Psoas muscle (tissue), 8 donors: ENCODE data around the gene KLF9. TPM values are rescaled to one million over a fixed set of nuclear protein-coding genes. Genes with fewer than 3 reads are reported as not detected.
A peak's percentile ranks its signal among the peaks of the same experiment; 100 is the strongest.

Experiments
- ATAC-seq, 4 donors: fragments of 200-7000 bp; cut with Tn5 transposase; one replicate each; pipeline ENCODE4 v1.9.1; 2020; ENCODE audit warnings: moderate library complexity in 3 of 4, mild to moderate bottlenecking in 2 of 4
- DNase-seq, 2 donors: peaks; one replicate each; pipeline ENCODE4 v3.0.0-alpha.2; 2020
- H3K27ac ChIP-seq: fragments of 200-600 bp; one replicate; pipeline ENCODE4 v1.8.0; 2022
- H3K27me3 ChIP-seq, 3 donors: fragments of 200-600 bp in 1 of 3; one replicate each; pipeline versions ENCODE4 v1.6.1 to v1.8.0; 2013 to 2022; ENCODE audit warnings: low read length in 2 of 3, mild to moderate bottlenecking in 2 of 3, moderate library complexity in 1 of 3; ENCODE audit not compliant: insufficient read depth in 3 of 3
- H3K36me3 ChIP-seq, 2 donors: fragments of 200-600 bp in 1 of 2; one replicate each; pipeline versions ENCODE4 v1.6.1 to v1.8.0; 2013 to 2022; ENCODE audit warnings: low read depth in 1 of 2, mild to moderate bottlenecking in 1 of 2, moderate library complexity in 1 of 2; ENCODE audit not compliant: insufficient read depth in 1 of 2
- H3K4me1 ChIP-seq: fragments of 200-600 bp; one replicate; pipeline ENCODE4 v1.8.0; 2022
- H3K4me3 ChIP-seq: fragments of 200-600 bp; one replicate; pipeline ENCODE4 v1.8.0; 2022; ENCODE audit warnings: mild to moderate bottlenecking
- H3K9me3 ChIP-seq: fragments of 200-600 bp; one replicate; pipeline ENCODE4 v1.8.0; 2022
- CTCF ChIP-seq: fragments of 200-600 bp; IDR thresholded peaks from one replicate; pipeline ENCODE4 v1.8.0; 2022; ENCODE audit warnings: antibody characterized with exemption
- WGBS, 3 donors: extraction: QIAGEN DNeasy Blood & Tissue Kit; methylation state at CpG; one replicate each; pipeline versions ENCODE4 v1.1.6 to v1.1.7; 2013; 5-methylcytosine and 5-hydroxymethylcytosine counted together
- intact Hi-C, 2 donors: fragments of 100-400 bp; cut with DNase I; formaldehyde crosslinking; loops; one replicate each; pipeline versions ENCODE4 v1.11.0 to v1.14.2; 2022
- polyA plus RNA-seq, 3 donors: library from polyadenylated mRNA; stranded (reverse); fragments of 200-250 nt; gene quantifications; one replicate each; pipeline ENCODE4 v1.2.3, GENCODE V29; 2013
- total RNA-seq, 4 donors: library from RNA; stranded (reverse); fragmentation: NEBNext Ultra II Directional in 2 of 4; extraction: Animal tissue kit (Norgen Biotek cat#: 25700) in 2 of 4; gene quantifications; one replicate each; pipeline versions ENCODE4 v1.2.1 to v1.2.4, GENCODE V29; 2021 to 2023
- donor health status: healthy with polysubstance abuse.
- donor health status: DM: no; HTN: no; CAD: no; lungs with moderate emphysema.
- donor health status: Bipolar disorder and iron deficiency.
- donor health status: healthy.
- donor health status: DM: yes; HTN: yes; CAD: no.
- donor health status: DM: no; HTN: no; CAD: no.
- donor health status: DM: no; HTN: no; CAD: no.
- donor health status: DM: yes; HTN: yes; CAD: no.

Gene KLF9
- total and polyA plus RNA-seq, 7 donors: 29.5 to 178 (median 64.4) TPM

- intact Hi-C loops: no loop called here
- 1 to 5% (median 2%) methylated on average over 15 of the region's 15 CpGs for WGBS, 3 donors
- Histone ChIP-seq H3K9me3 (no peaks in the 10 kb centered on the region), H3K27me3 (no peaks in the 10 kb centered on the region), H3K4me1 (peaks cover 55% of the 10 kb centered on the region), H3K4me3 (peak overlapping the region; percentile 84), H3K36me3 (no peaks in the 10 kb centered on the region), H3K27ac (peak overlapping the region; percentile 100)
- ATAC-seq: peak; percentile 63 to 71 (median 67)
- DNase-seq: peak; percentile 84 to 93
- no peak for TF ChIP-seq CTCF
Measured at GRCh38 chr9:70411121-70411929, 3.1 kb downstream of the KLF9 start.

DNA sequence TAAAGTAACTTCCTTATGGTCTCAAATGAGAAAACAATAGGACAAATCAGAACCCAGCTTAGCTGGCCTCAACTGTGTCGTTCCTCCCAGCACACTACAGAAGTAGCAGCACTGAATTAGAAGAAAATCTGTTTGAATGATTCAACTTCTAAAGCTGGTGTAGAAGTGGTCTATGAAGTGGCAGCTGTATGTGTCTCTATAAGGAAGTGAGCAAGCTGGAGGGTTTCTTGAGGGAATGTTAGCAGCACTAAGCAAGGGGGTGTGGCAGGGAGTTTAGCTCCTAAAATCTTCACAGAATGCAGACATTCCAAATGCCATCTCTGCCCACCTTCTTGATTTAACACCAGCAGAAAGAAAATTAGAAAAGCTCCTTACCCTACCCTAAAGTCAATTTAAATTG is 4.1 kb downstream of the KLF9 start:
- intact Hi-C loops: no loop called here
- ATAC-seq: no peak
- Histone ChIP-seq H3K9me3 (no peaks in the 10 kb centered on the region), H3K4me1 (peaks cover 57% of the 10 kb centered on the region), H3K4me3 (peak overlapping the region; percentile 84), H3K27ac (peak overlapping the region; percentile 100), H3K27me3 (no peaks in the 10 kb centered on the region), H3K36me3 (no peaks in the 10 kb centered on the region)
- WGBS, 3 donors: 0 to 3% (median 1%) methylated on average over 1 of the region's 1 CpG
- no peak for TF ChIP-seq CTCF
- no peak for DNase-seq

DNA sequence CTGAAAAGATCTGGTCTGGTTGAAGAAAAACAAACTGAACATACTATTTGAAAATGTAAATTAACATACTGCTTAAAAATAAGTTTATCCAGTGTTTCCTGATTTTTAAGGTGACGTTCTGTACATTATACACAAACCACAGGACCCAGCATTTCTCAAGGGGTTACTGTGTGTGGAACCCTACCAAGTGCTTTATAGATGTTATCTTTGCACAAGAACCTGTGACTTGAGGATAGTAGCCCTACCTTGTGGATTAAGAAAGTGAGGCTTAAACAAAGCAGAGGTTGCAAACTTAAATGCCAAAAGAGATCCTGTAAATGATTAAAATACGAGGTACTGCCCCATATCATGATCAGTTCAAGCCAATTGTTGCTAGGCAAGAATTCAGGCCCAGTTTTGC is 4.7 kb downstream of the KLF9 start:
- Histone ChIP-seq H3K27ac (peak overlapping the region; percentile 100), H3K4me1 (peaks cover 57% of the 10 kb centered on the region), H3K36me3 (no peaks in the 10 kb centered on the region), H3K4me3 (peak overlapping the region; percentile 84), H3K27me3 (no peaks in the 10 kb centered on the region), H3K9me3 (no peaks in the 10 kb centered on the region)
- DNase-seq (no peak), ATAC-seq (no peak)
- intact Hi-C loops: loop anchor here in 1 of 2 donors (5.0 kb wide), 1 partner anchor 62 kb away; no protein-coding TSS in a partner anchor
- WGBS, 3 donors: 8 to 27% (median 17%) methylated on average over 2 of the region's 2 CpGs
- TF ChIP-seq CTCF: no peak

GRCh38 chr9:70409280-70409679 is 5.2 kb downstream of the KLF9 start:
- intact Hi-C loops: loop anchor here in 1 of 2 donors (5.0 kb wide), 1 partner anchor 62 kb away; no protein-coding TSS in a partner anchor
- Histone ChIP-seq H3K27ac (peak overlapping the region; percentile 100), H3K36me3 (no peaks in the 10 kb centered on the region), H3K27me3 (no peaks in the 10 kb centered on the region), H3K4me3 (peak overlapping the region; percentile 84), H3K9me3 (no peaks in the 10 kb centered on the region), H3K4me1 (peaks cover 59% of the 10 kb centered on the region)
- TF ChIP-seq CTCF: no peak
- 48 to 60% (median 52%) methylated on average over 3 of the region's 3 CpGs for WGBS, 3 donors
- DNase-seq (no peak), ATAC-seq (no peak)
